HG03139 (cell line): Measurements from ENCODE around the gene OCRL.
"Not testable (repeated sequence)": the region's sequence is repeated elsewhere in the genome, so short reads cannot be mapped to it uniquely, and the experiment has no call there.

Experiments
- ATAC-seq: cut with Tn5 transposase; IDR thresholded peaks from one replicate; pipeline ENCODE4 v1.9.1; 2021; ENCODE audit not compliant: unreplicated experiment

Gene OCRL

DNA sequence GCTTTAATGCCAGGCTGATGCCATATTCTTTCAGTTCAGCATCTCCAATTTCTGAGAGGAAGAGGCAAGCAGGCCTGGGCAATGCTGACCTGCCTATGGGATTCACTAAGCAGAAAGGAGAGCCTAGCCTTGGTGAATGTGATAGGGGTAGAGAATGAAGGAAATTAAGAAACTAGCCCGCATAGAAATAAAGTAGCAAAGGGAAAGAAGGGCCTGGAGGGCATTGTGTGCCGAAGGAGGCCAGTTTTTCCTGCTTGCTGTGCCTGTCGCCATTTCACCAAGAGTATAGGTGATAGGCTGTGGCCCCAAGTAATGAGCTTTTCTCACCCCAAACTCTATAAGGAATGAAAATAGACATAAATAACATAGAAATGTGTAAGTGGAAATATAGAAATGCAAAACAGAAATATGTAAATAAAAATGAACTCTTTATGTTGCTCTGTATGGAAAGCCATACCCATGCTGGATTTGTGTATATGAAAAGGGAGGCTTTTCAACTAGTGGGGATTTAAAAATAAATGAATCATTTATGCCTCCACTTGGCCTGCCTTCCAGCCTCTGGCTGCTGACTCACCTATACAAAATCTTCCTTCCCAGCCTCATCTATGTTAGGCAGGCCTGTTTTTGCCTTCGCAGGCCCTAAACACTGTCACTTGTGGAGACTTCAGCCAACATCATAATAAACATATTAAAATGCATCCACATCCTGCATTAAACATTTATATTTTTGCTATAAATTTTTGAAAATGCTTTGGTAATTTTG is 5.1 kb upstream of the OCRL start:
- ATAC-seq: no peak

DNA sequence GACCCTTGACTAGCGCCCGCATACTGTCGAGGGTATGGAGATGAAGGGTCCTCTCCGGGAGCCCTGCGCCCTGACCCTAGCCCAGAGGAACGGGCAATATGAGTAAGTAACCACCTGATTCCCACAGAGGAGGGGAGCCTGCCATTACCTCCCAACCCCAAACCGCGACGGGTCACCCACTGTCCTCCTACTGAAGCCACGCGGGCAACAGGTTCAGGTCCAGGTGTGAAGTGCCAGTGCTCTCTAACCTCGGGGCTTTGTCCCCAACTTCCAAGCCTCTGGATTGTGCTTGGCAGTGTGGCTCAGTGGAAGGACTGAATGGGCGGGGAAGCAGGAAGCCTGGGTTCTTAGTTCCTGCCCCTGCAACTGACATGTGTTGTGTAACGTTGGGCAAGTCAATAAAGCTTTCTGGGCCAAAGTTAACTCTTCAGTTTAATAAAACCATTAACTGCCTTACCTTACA is 694 bp downstream of the OCRL start:
- ATAC-seq: peak; percentile 29

- ATAC-seq: no peak
Observed at GRCh38 chrX:129544780-129545179, 4.7 kb downstream of the OCRL start.

DNA sequence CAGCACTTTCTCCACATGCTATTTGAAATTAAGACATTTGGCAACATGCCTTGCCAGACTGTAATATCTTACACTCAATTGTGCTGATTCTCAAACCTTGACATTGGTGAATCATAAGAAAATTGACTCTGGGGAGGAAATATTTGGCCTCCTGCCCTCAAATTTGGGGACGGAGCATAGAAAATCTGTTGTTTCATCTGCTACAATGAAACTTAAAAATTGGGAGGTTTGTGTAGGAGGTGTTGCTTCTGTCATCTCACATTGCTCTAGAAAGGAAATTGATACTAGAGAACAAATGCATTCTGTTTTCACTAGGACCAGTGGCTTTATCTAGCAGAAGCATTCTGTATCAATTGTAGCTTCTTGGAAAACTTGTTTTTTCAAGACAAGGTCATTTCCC is 5.3 kb downstream of the OCRL start:
- ATAC-seq: no peak

DNA sequence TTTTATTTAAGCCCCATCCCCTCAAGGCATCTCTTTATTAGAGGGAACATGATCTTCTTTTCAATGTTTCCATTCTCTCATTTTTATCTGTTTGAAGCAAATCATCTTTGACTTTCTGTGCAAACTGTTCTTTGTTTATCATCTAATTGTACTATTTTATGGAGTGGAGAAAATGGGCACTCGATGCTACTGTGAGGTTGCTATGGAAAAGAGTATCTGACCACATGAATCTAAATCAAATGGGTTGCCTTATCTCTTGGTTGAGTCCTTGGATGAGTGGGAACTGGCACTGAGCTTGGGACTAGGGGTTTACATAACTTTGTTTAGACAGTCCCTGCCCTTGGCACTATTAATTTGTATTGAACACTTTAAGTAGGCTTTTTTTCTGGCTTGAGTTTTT is 9.1 kb downstream of the OCRL start:
- ATAC-seq: no peak

DNA sequence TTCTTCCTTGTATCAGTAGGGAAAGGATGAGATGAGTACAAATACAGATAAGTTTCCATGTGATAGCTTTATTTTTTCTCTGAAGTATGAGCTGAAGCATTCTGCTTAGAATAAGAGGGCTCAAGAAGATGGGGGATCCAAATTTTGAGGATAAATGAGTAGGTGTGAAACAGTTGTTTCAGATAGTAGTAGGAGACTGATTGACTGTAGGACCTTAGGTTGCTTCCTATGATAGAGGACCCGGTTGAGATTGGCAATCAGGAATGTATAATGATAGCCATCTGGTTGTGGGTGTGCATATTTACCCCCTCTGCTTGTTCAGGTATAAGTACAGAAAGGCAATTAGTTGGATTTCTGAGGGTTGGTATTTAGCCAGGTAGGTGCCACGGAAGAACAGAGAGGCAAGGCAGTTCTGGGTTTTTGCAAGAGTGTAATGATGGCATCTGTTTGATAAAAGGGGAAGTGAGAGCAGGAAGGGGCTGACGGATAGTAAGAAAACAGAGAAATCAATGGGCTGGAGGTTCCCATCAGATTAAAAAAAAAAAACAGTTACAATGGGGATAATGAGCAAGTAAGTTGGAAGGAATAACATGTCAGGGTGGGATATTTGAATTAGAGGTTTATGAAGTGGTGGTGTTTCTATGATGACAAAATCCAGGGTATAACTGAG is 13.7 kb downstream of the OCRL start:
- ATAC-seq: peak; percentile 91

- not testable (repeated sequence) for ATAC-seq
Observed at GRCh38 chrX:129554816-129555215, 14.8 kb downstream of the OCRL start.

GRCh38 chrX:129556806-129557315 is 16.8 kb downstream of the OCRL start:
- ATAC-seq: no peak

GRCh38 chrX:129557844-129558480 is 17.9 kb downstream of the OCRL start:
- ATAC-seq: no peak

DNA sequence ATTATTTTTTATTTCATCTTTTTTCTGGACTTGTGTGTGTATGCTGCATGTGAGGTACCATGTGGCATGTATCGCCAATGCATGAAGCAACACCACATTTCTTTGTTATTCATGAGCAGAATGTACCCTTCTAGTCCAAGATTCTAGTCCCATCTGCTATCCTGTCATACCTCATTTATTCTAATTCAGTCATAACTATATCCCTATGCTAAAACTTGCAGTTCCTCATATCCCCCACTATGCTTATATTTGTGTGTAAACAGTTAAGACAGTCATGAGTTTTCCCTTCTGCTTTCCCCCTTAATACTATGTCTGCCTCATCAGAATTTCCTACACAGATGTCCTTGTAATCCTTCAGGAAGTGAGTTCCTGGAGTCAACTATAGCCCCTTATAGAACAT is 19.7 kb downstream of the OCRL start:
- ATAC-seq: no peak

DNA sequence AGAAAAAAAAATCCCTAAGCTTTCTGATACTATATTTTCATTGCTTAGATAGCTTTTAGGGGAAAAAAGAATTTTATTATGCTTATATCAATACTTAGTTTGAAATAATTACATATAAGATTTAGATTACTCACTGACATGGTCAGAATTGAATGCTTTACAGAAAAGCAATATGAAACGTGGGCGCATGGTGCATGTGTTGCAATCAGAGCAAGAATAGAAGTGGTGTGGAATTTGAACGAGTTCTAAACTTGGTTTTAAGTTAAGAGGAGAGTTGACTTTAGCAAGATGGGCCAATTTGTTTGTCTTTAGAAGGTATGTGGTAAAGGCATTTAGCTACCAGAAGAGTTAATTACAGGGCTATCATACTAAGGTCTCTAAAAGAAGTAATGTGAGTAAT is 21.4 kb downstream of the OCRL start:
- ATAC-seq: no peak

GRCh38 chrX:129564345-129564744 is 24.3 kb downstream of the OCRL start:
- ATAC-seq: not testable (repeated sequence)

DNA sequence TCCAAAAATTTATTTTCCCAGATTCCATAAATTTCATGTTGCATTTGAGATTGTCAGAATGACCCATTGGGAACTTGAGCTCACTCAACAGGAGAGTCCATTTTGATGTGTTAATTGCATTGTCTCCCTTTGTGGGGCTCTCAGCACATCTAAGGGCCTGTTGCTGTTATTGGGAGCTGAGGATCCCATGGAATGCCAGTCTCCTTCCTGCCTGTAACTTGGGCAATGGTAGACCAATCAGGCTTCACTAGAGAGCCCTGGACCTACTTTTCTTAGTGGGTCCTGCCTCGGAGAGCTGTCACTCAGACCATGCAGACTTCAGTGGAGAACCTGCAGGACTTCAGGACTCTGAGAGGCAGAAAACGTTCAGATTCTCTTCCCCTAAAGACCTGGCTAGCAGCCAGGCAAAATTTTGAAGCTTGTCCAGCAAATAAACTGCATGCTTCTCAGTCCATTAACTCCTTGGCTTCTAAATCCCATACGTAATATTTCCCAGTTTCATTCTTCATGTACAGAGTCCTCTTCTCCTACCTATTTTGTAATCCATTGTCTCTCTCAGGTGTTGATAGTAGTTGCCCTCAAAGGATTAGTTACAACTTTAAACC is 25.1 kb downstream of the OCRL start:
- no peak for ATAC-seq

DNA sequence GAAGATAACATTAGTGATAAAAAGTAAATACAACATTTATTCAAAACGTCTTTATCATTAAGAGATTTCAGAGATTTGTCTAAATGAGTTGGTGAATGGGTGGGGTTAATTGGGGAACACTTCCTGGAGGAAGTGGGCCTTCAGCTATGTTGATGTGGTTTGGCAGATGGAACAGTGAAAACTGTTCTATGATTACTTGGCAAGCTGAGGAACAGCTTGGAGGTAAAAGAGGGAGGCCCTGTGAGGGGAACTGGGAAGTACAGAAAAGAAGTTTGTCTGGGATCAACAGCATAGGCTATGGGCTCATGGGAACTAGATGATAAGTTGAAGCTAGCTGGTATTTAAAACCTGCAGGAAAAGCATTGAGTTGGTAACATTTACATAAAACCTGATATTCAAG is 26.0 kb downstream of the OCRL start:
- ATAC-seq: no peak

DNA sequence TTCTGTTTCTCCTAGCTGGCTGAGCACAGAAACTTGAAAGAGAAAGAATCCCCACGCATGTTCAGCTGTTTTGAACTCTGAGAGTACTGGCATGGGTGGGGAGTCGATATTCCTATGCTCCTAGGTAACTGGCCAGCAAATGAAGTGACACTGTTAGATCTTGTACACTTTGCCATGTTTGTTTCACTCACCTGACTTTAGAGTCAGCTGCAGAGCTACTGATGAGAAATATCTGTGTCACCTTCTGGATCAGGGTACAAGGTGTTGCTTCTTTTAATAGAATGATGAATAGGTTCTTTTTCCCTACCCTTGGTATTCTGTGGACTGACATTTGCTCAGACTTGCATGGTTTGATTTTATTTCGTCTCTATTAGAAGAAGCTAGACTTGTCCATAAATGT is 28.3 kb downstream of the OCRL start:
- ATAC-seq: no peak

DNA sequence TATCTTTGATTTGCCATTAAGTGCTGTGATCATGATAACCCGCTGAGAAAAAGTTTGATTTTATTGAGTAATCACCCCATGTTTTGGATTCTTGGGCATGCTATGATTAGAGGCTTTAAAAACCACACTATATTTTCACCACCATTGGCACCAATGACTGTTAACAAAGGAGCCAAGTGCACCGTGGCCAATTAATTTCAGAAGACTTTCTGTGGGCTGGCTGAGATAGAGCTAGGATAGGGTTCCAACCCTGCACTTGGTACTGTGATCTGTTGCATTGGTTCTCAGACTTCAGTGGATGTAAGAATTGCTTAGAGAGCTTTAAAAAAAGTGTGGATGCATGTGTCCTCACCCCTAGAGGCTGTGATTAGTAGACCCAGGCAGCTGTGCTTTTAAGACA is 32.4 kb downstream of the OCRL start:
- no peak for ATAC-seq

GRCh38 chrX:129573652-129574051 is 33.6 kb downstream of the OCRL start:
- not testable (repeated sequence) for ATAC-seq

- ATAC-seq: no peak
Observed at GRCh38 chrX:129574214-129574613, 34.2 kb downstream of the OCRL start.

GRCh38 chrX:129576539-129576938 is 36.5 kb downstream of the OCRL start:
- ATAC-seq: no peak

DNA sequence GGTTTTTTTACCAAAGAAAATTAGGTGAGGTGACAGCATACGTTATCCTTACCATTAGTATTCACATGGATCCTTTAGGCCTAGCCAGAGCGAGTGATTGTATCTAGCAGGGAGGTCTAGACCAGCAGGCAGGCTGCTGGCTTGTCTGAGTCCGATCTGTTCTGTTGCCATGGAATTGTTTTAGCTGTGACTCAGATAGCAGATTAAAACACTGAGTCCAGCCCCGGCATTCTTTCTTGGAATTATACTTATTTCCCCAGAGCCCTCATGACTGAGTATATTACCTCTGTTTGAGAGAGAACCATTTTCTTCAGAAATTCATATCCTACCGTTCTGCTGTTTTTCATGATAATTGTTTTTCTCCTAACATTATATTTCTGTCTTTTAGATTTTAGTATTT is 37.4 kb downstream of the OCRL start:
- ATAC-seq: no peak

- ATAC-seq: no peak
Observed at GRCh38 chrX:129577877-129578276, 37.8 kb downstream of the OCRL start.
